ENCODE measurements around the gene RASGRF1. TPM values are rescaled to one million over a fixed set of nuclear protein-coding genes. Genes with fewer than 3 reads are reported as not detected.

Gene RASGRF1
- total RNA-seq, 2 experiments from 2014 or later = not detected

GRCh38 chr15:78927077-78927790, 163.3 kb downstream of the RASGRF1 start:
- H3K4me1 ChIP-seq (ENCODE audit: insufficient read depth, low read length) = no peaks in the 10 kb centered on the region
- peak in 2 of 14 experiments; percentile 62 to 71 for DNase-seq
- no peak for TF ChIP-seq CTCF (IDR thresholded peaks at IDR 0.05)
- H3K4me3 ChIP-seq (ENCODE audit: low read length) = no peak overlapping the region
- H3K36me3 Mint-ChIP-seq (ENCODE audit: low read depth) = peaks cover 21% of the 10 kb centered on the region
- H3K27ac ChIP-seq (ENCODE audit: low read depth in 1 of 2, low read length in 2 of 2) = no peak overlapping the region
- no peak for ATAC-seq (ENCODE audit: poor library complexity)
- no peaks in the 10 kb centered on the region for H3K9me3 Mint-ChIP-seq
- peaks cover 40% of the 10 kb centered on the region for H3K36me3 ChIP-seq (ENCODE audit: insufficient read depth, low read length)
- no peaks in the 10 kb centered on the region for H3K27me3 ChIP-seq (ENCODE audit: control insufficient read depth in 1 of 2, insufficient read depth in 2 of 2, low read length in 2 of 2)
- H3K4me3 Mint-ChIP-seq = no peak overlapping the region
- H3K9me3 ChIP-seq (ENCODE audit: control insufficient read depth in 1 of 2, insufficient read depth in 1 of 2, low read length in 2 of 2) = no peaks in the 10 kb centered on the region
- CTCF ChIA-PET = no interaction called here
- no peaks in the 10 kb centered on the region for H3K4me1 Mint-ChIP-seq (ENCODE audit: low read depth)
- no peaks in the 10 kb centered on the region for H3K27me3 Mint-ChIP-seq
- POLR2A ChIA-PET = no interaction called here
- H3K27ac Mint-ChIP-seq = peak overlapping the region; percentile 56
- intact Hi-C loops (cut with DNase I, micrococcal nuclease) = no loop called here

- Histone ChIP-seq H3K9me3 (ENCODE audit: control insufficient read depth in 1 of 2, insufficient read depth in 1 of 2, low read length in 2 of 2) (no peaks in the 10 kb centered on the region), H3K27me3 (ENCODE audit: control insufficient read depth in 1 of 2, insufficient read depth in 2 of 2, low read length in 2 of 2) (no peaks in the 10 kb centered on the region), H3K27ac (ENCODE audit: low read depth in 1 of 2, low read length in 2 of 2) (no peak overlapping the region), H3K4me1 (ENCODE audit: insufficient read depth, low read length) (no peaks in the 10 kb centered on the region), H3K4me3 (ENCODE audit: low read length) (no peak overlapping the region), H3K36me3 (ENCODE audit: insufficient read depth, low read length) (peaks cover 51% of the 10 kb centered on the region)
- Mint-ChIP-seq H3K4me3 (no peak overlapping the region), H3K36me3 (ENCODE audit: low read depth) (peaks cover 32% of the 10 kb centered on the region), H3K9me3 (no peaks in the 10 kb centered on the region), H3K4me1 (ENCODE audit: low read depth) (no peaks in the 10 kb centered on the region), H3K27me3 (no peaks in the 10 kb centered on the region), H3K27ac (peak overlapping the region; percentile 56)
- POLR2A ChIA-PET = no interaction called here
- intact Hi-C loops (cut with DNase I, micrococcal nuclease) = no loop called here
- no peak for TF ChIP-seq CTCF (IDR thresholded peaks at IDR 0.05)
- CTCF ChIA-PET = no interaction called here
- ATAC-seq (ENCODE audit: poor library complexity) (no peak), DNase-seq (peak in 1 of 14 experiments; percentile 20)
Observed at GRCh38 chr15:78925956-78926743, 164.4 kb downstream of the RASGRF1 start.

DNA sequence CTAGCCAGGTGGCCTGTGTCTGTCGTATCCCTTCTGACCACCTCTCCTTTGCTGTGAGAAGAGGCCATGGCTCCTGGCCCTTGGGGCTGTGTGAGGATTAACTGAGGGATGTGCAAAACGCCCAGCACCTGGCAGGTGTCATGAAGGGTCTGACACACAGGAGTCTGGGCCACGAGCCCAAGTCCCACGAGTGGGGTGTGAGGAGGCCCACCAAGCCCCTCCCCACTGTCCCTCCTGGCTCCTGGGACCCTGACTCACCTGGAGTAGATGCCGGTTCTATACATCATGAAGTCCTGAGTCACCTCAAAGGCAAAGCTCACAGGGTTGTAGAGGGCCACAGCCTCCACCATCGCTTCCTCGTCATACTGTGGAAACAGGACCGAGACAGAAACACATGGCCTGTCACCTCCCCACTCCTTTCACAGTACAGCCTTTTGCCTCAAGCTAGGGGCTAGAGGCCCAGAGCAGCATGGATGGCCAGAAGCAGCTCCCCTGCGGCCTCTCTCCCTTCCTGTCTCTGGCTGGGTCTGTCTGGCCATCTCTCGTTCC, 165.4 kb downstream of the RASGRF1 start:
- no peak overlapping the region for H3K27ac ChIP-seq (ENCODE audit: low read depth in 1 of 2, low read length in 2 of 2)
- peaks cover 36% of the 10 kb centered on the region for H3K36me3 Mint-ChIP-seq (ENCODE audit: low read depth)
- POLR2A ChIA-PET = no interaction called here

More for the DNA sequence above, 165.4 kb downstream of the RASGRF1 start:
- Histone ChIP-seq H3K4me1 (ENCODE audit: insufficient read depth, low read length) (no peaks in the 10 kb centered on the region), H3K27me3 (ENCODE audit: control insufficient read depth in 1 of 2, insufficient read depth in 2 of 2, low read length in 2 of 2) (no peaks in the 10 kb centered on the region), H3K9me3 (ENCODE audit: control insufficient read depth in 1 of 2, insufficient read depth in 1 of 2, low read length in 2 of 2) (no peaks in the 10 kb centered on the region), H3K4me3 (ENCODE audit: low read length) (no peak overlapping the region), H3K36me3 (ENCODE audit: insufficient read depth, low read length) (peaks cover 51% of the 10 kb centered on the region)
- DNase-seq (no peak), ATAC-seq (ENCODE audit: poor library complexity) (no peak)
- Mint-ChIP-seq H3K27me3 (no peaks in the 10 kb centered on the region), H3K4me3 (no peak overlapping the region), H3K27ac (peak overlapping the region; percentile 8), H3K4me1 (ENCODE audit: low read depth) (no peaks in the 10 kb centered on the region), H3K9me3 (no peaks in the 10 kb centered on the region)
- CTCF ChIA-PET = no interaction called here
- intact Hi-C loops (cut with DNase I, micrococcal nuclease) = no loop called here
- no peak for TF ChIP-seq CTCF (IDR thresholded peaks at IDR 0.05)
